HG02852 (cell line): ENCODE data around the gene CCNDBP1.
"Not testable (repeated sequence)": the region's sequence is repeated elsewhere in the genome, so short reads cannot be mapped to it uniquely, and the experiment has no call there.

Source experiments
- ATAC-seq: cut with Tn5 transposase; IDR thresholded peaks from one replicate; pipeline ENCODE4 v1.9.1; 2021; ENCODE audit warnings: mild to moderate bottlenecking, moderate library complexity; ENCODE audit not compliant: unreplicated experiment

Gene CCNDBP1, protein sequence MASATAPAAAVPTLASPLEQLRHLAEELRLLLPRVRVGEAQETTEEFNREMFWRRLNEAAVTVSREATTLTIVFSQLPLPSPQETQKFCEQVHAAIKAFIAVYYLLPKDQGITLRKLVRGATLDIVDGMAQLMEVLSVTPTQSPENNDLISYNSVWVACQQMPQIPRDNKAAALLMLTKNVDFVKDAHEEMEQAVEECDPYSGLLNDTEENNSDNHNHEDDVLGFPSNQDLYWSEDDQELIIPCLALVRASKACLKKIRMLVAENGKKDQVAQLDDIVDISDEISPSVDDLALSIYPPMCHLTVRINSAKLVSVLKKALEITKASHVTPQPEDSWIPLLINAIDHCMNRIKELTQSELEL

DNA sequence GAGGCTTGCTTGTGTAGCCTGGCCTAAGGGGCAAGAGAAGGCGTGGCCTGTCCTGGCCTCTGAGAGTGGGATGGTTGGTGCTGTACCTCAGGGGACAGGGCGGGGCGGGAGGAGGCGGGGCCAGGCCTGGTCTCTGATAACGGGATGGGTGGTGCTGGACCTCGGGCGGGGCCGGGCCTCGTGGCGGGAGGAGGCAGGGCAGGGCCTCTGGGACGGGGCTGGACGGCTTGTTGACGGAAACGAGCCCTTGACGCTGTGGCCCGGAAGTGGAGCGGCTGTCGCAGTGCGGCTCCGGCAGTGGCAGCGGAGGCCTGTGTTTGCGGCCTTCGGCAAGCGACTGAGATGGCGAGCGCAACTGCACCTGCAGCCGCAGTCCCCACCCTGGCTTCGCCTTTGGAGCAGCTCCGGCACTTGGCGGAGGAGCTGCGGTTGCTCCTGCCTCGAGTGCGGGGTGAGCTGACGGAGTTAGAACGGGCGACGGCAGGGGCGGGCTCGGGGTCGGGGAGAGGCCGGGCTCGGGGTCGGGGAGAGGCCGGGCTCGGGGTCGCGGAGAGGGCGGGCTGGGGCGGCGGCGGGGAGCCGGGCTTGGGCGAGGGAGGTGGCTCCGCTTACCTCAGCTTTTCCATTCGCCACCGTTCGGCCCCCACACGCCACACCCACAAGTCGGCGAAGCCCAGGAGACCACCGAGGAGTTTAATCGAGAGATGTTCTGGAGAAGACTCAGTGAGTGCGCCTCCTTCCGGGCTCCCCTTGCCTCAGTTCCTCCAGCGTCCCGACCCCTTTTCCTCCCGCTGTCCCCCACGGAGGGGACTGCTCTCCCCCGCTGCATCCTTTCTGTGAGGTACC lies at the start of gene CCNDBP1:
Gene CCNDBP1, plus strand, starts transcription at position 247 of the 846 bp plus-strand sequence. Its CDS starts 96 bp downstream, at position 343.
- peak; percentile 95 for ATAC-seq

DNA sequence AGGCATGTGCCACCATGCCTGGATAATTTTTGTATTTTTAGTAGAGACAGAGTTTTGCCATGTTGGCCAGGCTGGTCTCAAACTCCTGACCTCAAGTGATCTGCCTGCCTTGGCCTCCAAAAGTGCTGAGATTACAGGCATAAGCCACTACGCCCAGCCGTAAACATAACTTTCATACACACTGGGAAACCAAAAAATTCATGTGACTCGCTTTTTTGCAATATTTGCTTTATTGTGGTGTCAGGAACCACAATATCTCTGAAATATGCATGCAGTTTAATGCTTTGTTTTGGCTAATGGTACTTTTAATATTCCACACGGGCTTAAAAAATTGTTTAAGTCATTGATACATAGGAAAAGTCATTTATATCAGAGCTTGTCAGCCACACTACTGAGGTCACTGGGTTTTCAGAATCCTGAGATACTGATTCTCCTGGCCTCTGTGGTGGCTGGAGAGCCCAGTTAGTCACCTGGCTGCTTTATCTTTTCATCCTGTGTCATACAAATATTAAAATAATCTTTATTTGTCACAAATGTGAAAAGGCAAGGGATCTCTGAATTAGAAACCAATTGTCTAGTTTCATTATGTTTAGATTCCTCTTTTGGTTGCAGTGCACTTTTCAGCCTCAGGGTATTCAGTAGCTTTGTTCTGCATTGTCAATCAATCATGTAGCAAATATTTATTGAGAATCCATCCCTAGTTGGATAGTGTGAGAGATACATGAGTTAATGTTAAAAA lies 41.8 kb upstream of the CCNDBP1 start:
- no peak for ATAC-seq

DNA sequence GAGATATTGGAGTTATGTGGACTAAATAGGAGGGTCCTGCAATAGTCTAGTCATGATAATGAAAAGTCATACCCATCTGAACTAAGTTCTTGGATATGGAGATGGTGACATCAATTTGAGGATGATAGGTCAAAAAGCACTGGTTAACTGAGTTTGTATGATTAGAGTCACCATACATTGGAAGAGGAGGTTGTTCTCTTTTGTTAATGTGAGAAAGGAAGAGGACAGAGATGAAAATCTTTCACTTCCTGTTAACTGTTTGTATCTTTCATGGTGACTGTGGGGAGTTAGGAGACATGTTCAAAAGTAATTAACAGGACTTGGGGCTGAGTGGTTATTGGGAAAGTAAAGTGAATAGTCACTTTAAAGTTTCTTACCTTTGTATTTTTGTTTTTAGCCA lies 40.7 kb upstream of the CCNDBP1 start:
- ATAC-seq: no peak

DNA sequence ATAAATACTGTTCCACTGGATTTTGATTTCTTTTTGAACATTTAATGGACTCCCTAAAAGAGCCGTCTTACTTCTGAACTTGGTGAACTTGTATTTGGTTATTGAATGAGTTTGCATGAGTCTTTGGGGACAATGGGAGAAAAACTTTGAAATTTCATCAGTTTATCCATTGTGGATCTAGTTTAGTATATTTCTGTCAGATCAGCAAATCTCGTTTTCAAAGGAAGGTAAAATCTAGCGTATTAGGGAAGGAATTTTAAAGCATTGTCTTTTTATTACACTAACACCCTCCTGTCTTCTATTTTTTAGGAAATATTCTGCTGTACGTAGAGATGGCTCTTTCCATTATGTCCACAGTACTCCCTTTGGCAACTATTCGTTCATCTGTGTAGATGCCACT lies 39.0 kb upstream of the CCNDBP1 start:
- no peak for ATAC-seq

DNA sequence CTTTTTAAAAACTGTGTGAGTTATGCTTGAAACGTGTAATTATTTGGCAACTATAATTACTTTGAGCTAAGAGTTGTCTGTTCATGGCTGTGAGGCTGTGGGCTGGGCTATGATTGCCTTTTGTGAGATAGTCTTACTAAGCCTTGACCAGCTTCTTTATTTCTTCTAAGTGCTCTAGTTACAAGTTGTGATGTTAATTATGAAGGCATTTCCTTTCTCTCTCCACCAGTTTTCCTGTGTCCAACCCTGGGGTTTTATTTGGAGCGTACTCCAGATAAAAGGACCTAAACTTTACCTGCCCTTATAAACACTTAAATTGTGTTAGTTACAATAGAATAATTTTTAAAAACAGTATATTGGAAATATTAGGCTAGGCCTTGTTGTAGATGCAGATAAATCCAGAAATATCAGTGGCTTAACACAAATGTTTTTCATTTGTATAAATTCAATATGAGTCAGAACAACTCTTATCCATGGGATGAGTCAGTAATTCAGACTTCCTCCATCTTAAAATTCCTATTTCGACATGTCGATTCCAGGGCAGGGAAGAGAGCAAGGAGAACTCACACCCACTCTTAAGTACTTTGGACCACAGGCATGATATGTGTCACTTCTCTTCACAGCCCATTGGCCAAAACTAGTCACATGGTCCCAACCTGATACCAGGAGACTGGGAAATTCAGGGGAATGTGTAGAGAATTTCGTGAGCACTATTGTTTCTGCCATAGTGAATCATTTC lies 34.8 kb upstream of the CCNDBP1 start:
- ATAC-seq: no peak

DNA sequence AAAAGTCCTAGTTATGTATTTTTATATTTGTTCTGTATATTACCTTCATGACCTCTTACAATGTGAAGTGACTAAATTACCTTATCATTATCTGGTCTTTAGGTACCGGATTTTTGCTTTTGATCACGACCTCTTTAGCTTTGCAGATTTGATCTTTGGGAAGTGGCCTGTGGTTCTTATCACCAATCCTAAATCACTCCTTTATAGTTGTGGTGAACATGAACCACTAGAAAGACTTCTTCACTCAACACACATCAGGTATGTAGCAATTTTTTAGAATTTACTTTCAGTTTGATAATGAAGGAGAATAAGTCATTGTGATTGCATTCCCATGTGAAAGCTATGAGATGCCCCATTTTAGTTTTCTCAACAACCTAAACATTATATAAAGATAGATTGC lies 33.5 kb upstream of the CCNDBP1 start:
- ATAC-seq: no peak

DNA sequence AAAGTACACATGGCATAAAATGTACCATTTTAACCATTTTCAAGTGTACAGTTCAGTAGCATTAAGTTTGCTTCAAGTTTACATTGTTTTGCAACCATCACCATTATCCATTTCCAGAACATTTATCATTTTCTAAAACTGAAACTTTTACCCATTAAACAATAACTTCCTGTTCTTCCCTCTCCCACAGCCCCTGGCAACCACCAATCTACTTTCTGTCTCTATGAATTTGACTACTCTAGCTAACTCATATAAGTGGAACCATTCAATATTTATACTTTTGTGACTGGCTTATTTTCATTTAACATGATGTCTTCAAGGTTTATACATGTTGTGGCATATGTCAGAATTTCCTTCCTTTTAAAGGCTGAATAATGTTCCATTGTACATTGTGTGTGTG lies 31.9 kb upstream of the CCNDBP1 start:
- no peak for ATAC-seq

DNA sequence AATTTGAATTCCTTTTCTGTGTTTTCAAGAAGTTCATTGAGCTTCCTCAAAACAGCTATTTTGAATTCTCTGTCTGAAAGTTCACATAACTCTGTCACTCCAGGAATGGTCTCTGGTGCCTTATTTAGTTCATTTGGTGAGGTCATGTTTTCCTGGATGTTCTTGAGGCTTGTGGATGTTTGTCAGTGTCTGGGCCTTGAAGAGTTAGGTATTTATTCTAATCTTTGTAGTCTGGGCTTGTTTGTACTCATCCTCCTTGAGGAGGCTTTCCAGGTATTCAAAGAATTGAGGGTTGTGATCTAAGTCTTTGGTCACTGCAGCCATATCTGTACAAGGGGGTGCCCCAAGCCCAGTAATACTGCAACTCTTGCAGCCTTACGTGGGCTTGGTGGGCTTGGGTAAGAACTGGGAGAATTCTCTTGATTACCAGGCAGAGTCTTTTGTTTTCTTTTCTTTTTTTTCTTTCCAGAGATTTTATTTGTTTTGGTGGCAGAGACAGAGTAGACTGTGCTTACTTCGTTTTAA lies 19.3 kb upstream of the CCNDBP1 start:
- no peak for ATAC-seq

DNA sequence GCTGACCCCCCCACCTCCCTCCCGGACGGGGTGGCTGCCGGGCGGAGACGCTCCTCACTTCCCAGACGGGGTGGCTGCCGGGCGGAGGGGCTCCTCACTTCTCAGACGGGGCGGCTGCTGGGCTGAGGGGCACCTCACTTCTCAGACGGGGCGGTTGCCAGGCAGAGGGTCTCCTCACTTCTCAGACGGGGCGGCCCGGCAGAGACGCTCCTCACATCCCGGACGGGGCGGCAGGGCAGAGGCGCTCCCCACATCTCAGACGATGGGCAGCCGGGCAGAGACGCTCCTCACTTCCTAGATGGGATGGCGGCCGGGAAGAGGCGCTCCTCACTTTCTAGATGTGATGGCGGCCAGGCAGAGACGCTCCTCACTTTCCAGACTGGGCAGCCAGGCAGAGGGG lies 17.9 kb upstream of the CCNDBP1 start:
- ATAC-seq: not testable (repeated sequence)

DNA sequence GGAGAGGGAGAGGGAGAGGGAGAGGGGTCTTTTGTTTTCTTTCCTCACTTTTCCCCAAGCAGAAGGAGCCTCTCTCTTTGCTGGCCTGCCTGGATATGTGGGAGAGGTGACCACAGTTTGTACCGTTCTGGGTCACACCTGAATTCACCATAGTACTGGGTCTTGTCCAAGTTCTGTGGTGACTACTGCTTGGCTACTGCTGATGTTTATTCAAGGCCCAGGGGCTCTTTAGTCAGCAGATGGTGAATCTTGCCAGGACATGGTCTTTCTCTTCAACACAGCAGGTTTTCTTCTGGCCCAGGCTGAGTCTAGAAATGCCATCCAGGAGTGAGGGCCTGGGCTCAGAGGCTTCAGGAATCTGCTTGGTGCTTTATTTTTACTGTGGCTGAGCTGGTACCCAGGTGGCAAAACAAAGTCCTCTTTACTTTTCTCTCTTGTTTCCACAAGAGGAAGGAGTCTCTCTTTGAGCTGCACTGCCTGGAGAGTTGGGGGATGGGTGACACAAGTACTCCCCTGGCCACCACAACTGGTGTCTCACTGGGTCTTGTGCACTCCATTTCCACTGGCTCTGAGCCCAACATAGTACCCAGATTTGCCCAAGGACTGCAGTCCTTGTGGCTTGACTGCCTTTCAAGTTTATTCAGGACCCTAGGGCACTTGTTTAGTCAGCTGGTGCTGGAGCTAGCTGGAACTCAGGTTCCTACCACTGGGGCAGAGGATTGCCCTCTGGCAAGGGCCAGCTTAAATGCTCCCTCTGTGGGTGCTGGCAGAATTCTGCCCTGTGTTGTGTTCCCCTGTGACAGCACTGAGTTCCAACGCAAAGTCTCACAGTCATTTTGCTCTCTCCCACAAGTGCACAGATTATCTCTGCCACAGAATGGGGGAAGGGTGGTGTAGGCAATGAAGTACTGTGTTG lies 16.8 kb upstream of the CCNDBP1 start:
- no peak for ATAC-seq

DNA sequence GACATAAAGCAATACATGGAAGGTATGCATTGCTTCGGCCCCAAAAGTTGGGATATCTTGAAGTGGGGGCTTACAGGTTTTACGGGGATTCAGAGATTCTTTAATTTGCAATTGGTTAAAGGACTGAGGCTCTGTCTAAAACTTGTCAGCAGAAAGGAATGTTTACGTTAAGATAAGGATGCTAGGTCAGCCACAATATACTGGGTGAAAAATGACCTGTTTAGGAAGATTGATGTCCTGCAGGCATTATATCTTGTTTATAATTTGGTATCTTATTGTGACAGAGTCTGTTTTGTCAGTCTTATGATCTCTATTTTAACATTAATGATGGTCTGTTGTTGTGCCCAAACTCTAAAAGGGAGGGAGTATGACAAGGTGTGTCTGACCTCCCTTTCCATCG lies 15.3 kb upstream of the CCNDBP1 start:
- ATAC-seq: no peak

DNA sequence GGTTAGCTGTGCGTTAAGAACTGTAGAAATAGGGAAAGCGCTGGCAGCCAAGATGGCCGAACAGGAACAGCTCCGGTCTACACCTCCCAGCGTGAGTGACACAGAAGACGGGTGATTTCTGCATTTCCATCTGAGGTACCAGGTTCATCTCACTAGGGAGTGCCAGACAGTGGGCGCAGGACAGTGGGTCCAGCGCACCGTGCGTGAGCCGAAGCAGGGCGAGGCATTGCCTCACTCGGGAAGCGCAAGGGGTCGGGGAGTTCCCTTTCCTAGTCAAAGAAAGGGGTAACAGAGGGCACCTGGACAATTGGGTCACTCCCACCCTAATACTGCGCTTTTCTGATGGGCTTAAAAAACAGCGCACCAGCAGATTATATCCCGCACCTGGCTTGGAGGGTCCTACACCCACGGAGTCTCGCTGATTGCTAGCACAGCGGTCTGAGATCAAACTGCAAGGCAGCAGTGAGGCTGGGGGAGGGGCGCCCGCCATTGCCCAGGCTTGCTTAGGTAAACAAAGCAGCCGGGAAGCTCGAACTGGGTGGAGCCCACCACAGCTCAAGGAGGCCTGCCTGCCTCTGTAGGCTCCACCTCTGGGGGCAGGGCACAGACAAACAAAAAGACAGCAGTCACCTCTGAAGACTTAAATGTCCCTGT lies 9.4 kb upstream of the CCNDBP1 start:
- ATAC-seq: not testable (repeated sequence)

DNA sequence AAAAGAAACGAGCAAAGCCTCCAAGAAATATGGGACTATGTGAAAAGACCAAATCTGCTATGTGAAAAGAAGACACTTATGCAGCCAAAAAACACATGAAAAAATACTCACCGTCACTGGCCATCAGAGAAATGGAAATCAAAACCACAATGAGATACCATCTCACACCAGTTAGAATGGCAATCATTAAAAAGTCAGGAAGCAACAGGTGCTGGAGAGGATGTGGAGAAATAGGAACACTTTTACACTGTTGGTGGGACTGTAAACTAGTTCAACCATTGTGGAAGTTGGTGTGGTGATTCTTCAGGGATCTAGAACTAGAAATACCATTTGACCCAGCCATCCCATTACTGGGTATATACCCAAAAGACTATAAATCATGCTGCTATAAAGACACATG lies 8.1 kb upstream of the CCNDBP1 start:
- ATAC-seq: not testable (repeated sequence)

DNA sequence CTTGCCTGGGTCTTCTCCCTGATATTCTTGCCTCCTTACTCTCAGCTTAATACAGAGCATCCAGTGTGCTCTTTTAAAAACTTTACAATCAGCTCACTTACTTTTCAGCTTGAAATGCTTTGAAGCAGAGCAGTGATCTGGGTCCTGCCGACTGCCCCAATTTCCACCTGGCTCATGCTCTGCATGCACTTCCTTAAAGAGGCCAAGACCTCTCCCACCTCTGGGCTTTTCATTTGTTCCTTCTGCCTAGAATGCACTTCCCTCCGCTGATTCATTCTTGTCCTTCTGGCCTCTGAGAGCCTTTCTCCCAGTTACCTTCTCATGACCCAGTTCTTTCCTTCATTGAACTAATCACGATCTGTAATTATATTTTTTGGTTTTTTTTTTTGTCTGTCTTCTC lies 1.9 kb upstream of the CCNDBP1 start:
- no peak for ATAC-seq

DNA sequence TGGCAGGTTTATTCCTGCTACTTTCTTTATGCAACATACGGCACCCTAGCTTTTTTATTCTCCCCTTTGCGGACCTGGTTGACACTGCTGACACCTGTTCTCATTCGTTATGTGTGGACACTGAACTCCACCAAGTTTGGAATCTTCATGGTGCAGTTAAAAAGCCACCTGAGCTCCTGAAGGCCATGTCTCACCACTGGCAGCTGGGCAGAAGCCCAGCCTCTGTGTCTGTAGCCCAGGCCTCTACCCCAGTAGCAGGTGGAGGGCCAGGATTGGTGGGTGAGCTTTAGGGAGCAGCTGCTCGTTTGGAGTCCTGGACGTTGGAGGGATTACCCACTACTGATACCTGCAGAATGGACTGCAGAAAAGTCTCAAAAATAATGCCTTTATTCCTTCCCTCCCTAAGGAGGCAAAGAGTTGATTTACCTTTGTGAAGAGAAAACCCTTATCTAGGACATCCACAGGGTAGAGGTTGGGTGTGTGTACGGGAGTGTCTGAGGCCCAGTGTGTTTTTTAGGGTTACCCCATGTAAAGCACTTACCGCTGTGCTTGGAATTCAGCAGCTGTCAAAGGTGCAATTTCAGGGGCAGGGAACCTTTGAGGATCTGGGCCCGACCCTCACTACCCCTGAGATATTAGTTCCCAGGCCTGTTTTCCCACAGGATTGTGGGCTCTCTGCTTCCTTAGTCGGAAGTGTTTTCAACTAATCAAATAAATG lies 637 bp upstream of the CCNDBP1 start:
- no peak for ATAC-seq

DNA sequence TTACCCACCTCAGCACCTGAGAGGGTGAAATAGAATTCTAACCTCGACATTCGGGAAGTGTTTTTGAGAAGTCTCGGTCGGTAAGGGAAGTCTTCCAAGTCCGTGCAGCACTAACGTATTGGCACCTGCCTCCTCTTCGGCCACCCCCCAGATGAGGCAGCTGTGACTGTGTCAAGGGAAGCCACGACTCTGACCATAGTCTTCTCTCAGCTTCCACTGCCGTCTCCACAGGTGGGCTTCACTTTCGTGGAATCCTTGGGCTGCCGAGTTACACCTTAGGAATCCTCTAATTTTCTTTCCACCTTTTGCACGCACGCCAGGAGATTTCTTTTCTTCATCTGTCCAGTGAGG lies 775 bp downstream of the CCNDBP1 start:
- peak; percentile 13 for ATAC-seq

DNA sequence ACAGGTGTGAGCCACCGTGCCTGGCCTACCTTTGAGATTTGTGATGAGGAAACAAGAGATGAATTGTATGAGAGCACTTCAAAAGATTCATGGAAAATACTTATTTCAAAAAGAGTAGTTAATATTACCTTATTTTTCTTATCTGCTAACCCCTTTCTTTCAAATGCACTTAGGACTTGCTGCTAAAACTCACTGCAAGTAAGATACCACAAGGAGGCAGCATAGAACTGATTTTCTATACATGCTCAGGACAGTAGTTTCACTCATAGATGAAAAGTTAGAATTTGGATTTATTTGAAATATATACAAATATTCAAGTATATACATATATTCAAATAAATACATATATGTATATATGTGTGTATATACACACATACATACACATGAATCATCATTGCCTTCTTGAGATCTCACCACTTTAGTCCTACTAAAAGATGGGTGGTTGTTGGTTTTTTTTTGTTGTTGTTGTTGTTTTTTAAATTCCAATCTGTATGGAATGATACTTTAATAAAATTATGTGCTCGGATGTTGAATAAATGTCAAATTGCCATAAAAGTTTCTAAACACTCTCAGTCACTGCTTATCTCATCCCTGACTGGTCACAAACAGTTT lies 2.4 kb downstream of the CCNDBP1 start:
- no peak for ATAC-seq

DNA sequence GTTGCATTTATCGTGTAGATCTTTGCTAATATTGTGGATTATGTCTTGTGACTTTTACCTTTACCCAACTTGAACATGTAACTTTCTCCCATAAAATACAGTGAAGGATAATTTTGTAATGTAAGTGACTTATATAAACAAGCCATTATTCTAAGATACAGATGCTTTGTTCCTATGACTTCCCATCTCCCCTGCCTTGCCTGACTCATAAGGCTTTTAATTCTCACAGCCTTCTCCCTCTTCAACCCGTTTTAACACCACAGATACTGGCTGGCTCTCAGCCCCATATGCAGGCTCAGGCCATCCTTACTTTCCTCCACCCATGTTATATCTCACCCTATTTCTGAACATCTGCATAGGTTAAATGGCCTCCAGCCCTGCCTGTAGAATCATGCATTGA lies 4.1 kb downstream of the CCNDBP1 start:
- no peak for ATAC-seq
